ENCODE measurements around the gene CFAP45. TPM values are rescaled to one million over a fixed set of nuclear protein-coding genes. Genes with fewer than 3 reads are reported as not detected.

CFAP45 gene
- total and polyA plus RNA-seq, 2 experiments from 2014 or later: 0.36 TPM; not detected in 1

DNA sequence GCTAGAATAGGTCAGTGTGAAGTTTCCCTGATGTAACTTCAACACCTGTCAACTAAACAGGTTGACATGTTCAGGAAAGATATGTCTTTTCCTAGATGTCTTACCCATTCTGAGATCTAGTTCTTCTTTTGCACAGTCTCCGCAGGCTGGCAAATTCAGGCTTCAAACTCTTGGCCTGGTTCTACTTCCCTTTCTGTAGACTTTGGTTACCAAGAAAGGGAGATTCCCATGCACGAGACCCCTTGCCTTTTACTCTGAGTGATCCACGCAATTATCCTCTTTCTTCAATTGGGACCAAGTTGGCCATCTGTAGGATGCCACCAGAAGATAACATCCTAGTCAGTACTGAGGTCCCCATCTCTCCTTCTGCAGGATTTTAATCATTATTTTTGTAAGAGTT, 2.0 kb downstream of the CFAP45 start (continued):
- TF ChIP-seq, protein P1, sequence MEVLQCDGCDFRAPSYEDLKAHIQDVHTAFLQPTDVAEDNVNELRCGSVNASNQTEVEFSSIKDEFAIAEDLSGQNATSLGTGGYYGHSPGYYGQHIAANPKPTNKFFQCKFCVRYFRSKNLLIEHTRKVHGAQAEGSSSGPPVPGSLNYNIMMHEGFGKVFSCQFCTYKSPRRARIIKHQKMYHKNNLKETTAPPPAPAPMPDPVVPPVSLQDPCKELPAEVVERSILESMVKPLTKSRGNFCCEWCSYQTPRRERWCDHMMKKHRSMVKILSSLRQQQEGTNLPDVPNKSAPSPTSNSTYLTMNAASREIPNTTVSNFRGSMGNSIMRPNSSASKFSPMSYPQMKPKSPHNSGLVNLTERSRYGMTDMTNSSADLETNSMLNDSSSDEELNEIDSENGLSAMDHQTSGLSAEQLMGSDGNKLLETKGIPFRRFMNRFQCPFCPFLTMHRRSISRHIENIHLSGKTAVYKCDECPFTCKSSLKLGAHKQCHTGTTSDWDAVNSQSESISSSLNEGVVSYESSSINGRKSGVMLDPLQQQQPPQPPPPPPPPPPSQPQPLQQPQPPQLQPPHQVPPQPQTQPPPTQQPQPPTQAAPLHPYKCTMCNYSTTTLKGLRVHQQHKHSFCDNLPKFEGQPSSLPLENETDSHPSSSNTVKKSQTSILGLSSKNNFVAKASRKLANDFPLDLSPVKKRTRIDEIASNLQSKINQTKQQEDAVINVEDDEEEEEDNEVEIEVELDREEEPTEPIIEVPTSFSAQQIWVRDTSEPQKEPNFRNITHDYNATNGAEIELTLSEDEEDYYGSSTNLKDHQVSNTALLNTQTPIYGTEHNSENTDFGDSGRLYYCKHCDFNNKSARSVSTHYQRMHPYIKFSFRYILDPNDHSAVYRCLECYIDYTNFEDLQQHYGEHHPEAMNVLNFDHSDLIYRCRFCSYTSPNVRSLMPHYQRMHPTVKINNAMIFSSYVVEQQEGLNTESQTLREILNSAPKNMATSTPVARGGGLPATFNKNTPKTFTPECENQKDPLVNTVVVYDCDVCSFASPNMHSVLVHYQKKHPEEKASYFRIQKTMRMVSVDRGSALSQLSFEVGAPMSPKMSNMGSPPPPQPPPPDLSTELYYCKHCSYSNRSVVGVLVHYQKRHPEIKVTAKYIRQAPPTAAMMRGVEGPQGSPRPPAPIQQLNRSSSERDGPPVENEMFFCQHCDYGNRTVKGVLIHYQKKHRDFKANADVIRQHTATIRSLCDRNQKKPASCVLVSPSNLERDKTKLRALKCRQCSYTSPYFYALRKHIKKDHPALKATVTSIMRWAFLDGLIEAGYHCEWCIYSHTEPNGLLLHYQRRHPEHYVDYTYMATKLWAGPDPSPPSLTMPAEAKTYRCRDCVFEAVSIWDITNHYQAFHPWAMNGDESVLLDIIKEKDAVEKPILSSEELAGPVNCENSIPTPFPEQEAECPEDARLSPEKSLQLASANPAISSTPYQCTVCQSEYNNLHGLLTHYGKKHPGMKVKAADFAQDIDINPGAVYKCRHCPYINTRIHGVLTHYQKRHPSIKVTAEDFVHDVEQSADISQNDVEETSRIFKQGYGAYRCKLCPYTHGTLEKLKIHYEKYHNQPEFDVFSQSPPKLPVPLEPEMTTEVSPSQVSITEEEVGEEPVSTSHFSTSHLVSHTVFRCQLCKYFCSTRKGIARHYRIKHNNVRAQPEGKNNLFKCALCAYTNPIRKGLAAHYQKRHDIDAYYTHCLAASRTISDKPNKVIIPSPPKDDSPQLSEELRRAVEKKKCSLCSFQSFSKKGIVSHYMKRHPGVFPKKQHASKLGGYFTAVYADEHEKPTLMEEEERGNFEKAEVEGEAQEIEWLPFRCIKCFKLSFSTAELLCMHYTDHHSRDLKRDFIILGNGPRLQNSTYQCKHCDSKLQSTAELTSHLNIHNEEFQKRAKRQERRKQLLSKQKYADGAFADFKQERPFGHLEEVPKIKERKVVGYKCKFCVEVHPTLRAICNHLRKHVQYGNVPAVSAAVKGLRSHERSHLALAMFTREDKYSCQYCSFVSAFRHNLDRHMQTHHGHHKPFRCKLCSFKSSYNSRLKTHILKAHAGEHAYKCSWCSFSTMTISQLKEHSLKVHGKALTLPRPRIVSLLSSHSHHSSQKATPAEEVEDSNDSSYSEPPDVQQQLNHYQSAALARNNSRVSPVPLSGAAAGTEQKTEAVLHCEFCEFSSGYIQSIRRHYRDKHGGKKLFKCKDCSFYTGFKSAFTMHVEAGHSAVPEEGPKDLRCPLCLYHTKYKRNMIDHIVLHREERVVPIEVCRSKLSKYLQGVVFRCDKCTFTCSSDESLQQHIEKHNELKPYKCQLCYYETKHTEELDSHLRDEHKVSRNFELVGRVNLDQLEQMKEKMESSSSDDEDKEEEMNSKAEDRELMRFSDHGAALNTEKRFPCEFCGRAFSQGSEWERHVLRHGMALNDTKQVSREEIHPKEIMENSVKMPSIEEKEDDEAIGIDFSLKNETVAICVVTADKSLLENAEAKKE (CRISPR knock-in tag; IDR thresholded peaks at IDR 0.05): no peak
- TF ChIP-seq, protein P2, sequence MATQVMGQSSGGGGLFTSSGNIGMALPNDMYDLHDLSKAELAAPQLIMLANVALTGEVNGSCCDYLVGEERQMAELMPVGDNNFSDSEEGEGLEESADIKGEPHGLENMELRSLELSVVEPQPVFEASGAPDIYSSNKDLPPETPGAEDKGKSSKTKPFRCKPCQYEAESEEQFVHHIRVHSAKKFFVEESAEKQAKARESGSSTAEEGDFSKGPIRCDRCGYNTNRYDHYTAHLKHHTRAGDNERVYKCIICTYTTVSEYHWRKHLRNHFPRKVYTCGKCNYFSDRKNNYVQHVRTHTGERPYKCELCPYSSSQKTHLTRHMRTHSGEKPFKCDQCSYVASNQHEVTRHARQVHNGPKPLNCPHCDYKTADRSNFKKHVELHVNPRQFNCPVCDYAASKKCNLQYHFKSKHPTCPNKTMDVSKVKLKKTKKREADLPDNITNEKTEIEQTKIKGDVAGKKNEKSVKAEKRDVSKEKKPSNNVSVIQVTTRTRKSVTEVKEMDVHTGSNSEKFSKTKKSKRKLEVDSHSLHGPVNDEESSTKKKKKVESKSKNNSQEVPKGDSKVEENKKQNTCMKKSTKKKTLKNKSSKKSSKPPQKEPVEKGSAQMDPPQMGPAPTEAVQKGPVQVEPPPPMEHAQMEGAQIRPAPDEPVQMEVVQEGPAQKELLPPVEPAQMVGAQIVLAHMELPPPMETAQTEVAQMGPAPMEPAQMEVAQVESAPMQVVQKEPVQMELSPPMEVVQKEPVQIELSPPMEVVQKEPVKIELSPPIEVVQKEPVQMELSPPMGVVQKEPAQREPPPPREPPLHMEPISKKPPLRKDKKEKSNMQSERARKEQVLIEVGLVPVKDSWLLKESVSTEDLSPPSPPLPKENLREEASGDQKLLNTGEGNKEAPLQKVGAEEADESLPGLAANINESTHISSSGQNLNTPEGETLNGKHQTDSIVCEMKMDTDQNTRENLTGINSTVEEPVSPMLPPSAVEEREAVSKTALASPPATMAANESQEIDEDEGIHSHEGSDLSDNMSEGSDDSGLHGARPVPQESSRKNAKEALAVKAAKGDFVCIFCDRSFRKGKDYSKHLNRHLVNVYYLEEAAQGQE (IDR thresholded peaks at IDR 0.05; ENCODE audit: unreplicated experiment): no peak
- TF ChIP-seq ZNF331 (CRISPR knock-in tag; IDR thresholded peaks at IDR 0.05; ENCODE audit: low read depth) (no peak), ZNF114 (CRISPR knock-in tag; IDR thresholded peaks at IDR 0.05) (no peak), NANOG (IDR thresholded peaks at IDR 0.05; ENCODE audit: borderline replicate concordance) (no peak), CREB1 (CRISPR knock-in tag; IDR thresholded peaks at IDR 0.05; ENCODE audit: low read depth) (no peak), EZH2phosphoT487 (IDR thresholded peaks at IDR 0.05; ENCODE audit: unreplicated experiment) (no peak), EZH2 (IDR thresholded peaks at IDR 0.05; ENCODE audit: low read depth, unreplicated experiment) (no peak)
- TF ChIP-seq, protein P3, sequence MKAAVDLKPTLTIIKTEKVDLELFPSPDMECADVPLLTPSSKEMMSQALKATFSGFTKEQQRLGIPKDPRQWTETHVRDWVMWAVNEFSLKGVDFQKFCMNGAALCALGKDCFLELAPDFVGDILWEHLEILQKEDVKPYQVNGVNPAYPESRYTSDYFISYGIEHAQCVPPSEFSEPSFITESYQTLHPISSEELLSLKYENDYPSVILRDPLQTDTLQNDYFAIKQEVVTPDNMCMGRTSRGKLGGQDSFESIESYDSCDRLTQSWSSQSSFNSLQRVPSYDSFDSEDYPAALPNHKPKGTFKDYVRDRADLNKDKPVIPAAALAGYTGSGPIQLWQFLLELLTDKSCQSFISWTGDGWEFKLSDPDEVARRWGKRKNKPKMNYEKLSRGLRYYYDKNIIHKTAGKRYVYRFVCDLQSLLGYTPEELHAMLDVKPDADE (IDR thresholded peaks at IDR 0.05): no peak

Data from GM23338 (cell line).